T47D (cell line): ENCODE results near the gene SLC47A2.
A peak's percentile ranks its signal among the peaks of the same experiment; 100 is the strongest.
"Not testable (repeated sequence)": the region's sequence is repeated elsewhere in the genome, so short reads cannot be mapped to it uniquely, and the experiment has no call there.

Experiments used
- DNase-seq, 2 experiments: peaks; one replicate each; pipeline versions ENCODE4 v3.0.0 to v3.0.0-alpha.2; 2011 to 2012; ENCODE audit warnings: low read depth in 1 of 2, low spot score in 1 of 2
- JUND ChIP-seq: IDR thresholded peaks from 2 replicates; pipeline ENCODE4 v1.6.1; 2012; ENCODE audit warnings: low read depth
- in situ Hi-C: cut with HindIII; loops from 2 replicates; pipeline ENCODE4 v1.10.0; 2016; ENCODE audit warnings: low sequenced_read_pairs, low pct_unique_long_range_greater_than_20kb

Gene SLC47A2

GRCh38 chr17:19705771-19706770 is 10.3 kb downstream of the SLC47A2 start:
- in situ Hi-C loops, result no loop called here
- no peak for DNase-seq
- TF ChIP-seq JUND, result no peak

GRCh38 chr17:19705201-19705600 is 11.2 kb downstream of the SLC47A2 start:
- no peak for TF ChIP-seq JUND
- DNase-seq, result no peak
- in situ Hi-C loops, result no loop called here

- DNase-seq, result no peak
- in situ Hi-C loops, result no loop called here
- no peak for TF ChIP-seq JUND
Observed at GRCh38 chr17:19703828-19704613, 12.4 kb downstream of the SLC47A2 start.

GRCh38 chr17:19703106-19703827 is 13.1 kb downstream of the SLC47A2 start:
- DNase-seq, result no peak
- in situ Hi-C loops, result no loop called here
- no peak for TF ChIP-seq JUND

GRCh38 chr17:19702217-19702641 is 14.2 kb downstream of the SLC47A2 start:
- DNase-seq, result no peak
- in situ Hi-C loops, result no loop called here
- TF ChIP-seq JUND, result no peak

GRCh38 chr17:19686400-19687090 is 29.8 kb downstream of the SLC47A2 start:
- TF ChIP-seq JUND, result no peak
- in situ Hi-C loops, result no loop called here
- no peak for DNase-seq

- in situ Hi-C loops, DNase-seq: not testable (repeated sequence)
Observed at GRCh38 chr17:19684909-19685580, 31.3 kb downstream of the SLC47A2 start.

- in situ Hi-C loops, result no loop called here
- DNase-seq, result no peak
- TF ChIP-seq JUND, result no peak
Observed at GRCh38 chr17:19683117-19683516, 33.3 kb downstream of the SLC47A2 start.

- no peak for TF ChIP-seq JUND
- in situ Hi-C loops, result no loop called here
- DNase-seq, result no peak
Observed at GRCh38 chr17:19678581-19679453, 37.6 kb downstream of the SLC47A2 start.

GRCh38 chr17:19677736-19678379 is 38.5 kb downstream of the SLC47A2 start:
- in situ Hi-C loops, result no loop called here
- DNase-seq, result no peak
- no peak for TF ChIP-seq JUND

GRCh38 chr17:19676896-19677295 is 39.5 kb downstream of the SLC47A2 start:
- no peak for TF ChIP-seq JUND
- in situ Hi-C loops, result no loop called here
- peak; percentile 45 to 84 for DNase-seq
